GM23338 (cell line): ENCODE data around the gene DXO. TPM values are rescaled to one million over a fixed set of nuclear protein-coding genes. Genes with fewer than 3 reads are reported as not detected.

Experiments
- ATAC-seq: fragments of 200-7000 bp; cut with Tn5 transposase; 3 replicates; pipeline ENCODE4 v1.9.1; 2020
- DNase-seq: peaks from one replicate; pipeline ENCODE4 v3.0.0-alpha.2; 2015; ENCODE audit warnings: low spot score
- H2AFZ ChIP-seq: fragments of 200-600 bp; sonication (generic); 2 replicates; pipeline ENCODE4 v1.8.0; 2016; ENCODE audit warnings: antibody characterized with exemption, mild to moderate bottlenecking, moderate library complexity
- H3F3A ChIP-seq: fragments of 200-600 bp; sonication (generic); replicated peaks from 2 replicates; pipeline ENCODE4 v1.8.0; 2017; ENCODE audit warnings: antibody characterized with exemption, mixed run types, low read depth
- H3K27ac ChIP-seq: fragments of 200-600 bp; sonication (generic); 2 replicates; pipeline ENCODE4 v1.6.1; 2016; ENCODE audit warnings: low read depth
- H3K27me3 ChIP-seq: fragments of 200-600 bp; sonication (generic); 2 replicates; pipeline ENCODE4 v1.8.0; 2016; ENCODE audit warnings: mild to moderate bottlenecking, mixed run types, moderate library complexity; ENCODE audit not compliant: insufficient read depth
- H3K36me3 ChIP-seq: fragments of 200-600 bp; sonication (generic); 2 replicates; pipeline ENCODE4 v1.8.0; 2016; ENCODE audit warnings: mild to moderate bottlenecking; ENCODE audit not compliant: insufficient read depth
- H3K4me1 ChIP-seq: fragments of 200-600 bp; sonication (generic); 2 replicates; pipeline ENCODE4 v1.8.0; 2016; ENCODE audit warnings: mild to moderate bottlenecking, moderate library complexity; ENCODE audit not compliant: insufficient read depth
- H3K4me2 ChIP-seq: fragments of 200-600 bp; sonication (generic); 2 replicates; pipeline ENCODE4 v1.7.1; 2017; ENCODE audit warnings: mixed run types
- H3K4me3 ChIP-seq: fragments of 200-600 bp; sonication (generic); 2 replicates; pipeline ENCODE4 v1.6.1; 2016; ENCODE audit warnings: mixed run types
- H3K79me2 ChIP-seq: fragments of 200-600 bp; sonication (generic); replicated peaks from 2 replicates; pipeline ENCODE4 v1.8.0; 2017; ENCODE audit warnings: mild to moderate bottlenecking; ENCODE audit not compliant: insufficient read depth
- H3K9me2 ChIP-seq: fragments of 200-600 bp; sonication (generic); 2 replicates; pipeline ENCODE4 v1.8.0; 2017; ENCODE audit not compliant: insufficient read depth
- H4K20me1 ChIP-seq: fragments of 200-600 bp; sonication (generic); replicated peaks from 2 replicates; pipeline ENCODE4 v1.8.0; 2017; ENCODE audit warnings: mild to moderate bottlenecking; ENCODE audit not compliant: insufficient read depth
- H3K27ac Mint-ChIP-seq: 2 replicates; pipeline ENCODE4 v1.8.0; 2020; ENCODE audit warnings: inconsistent platforms, mild to moderate bottlenecking, moderate library complexity, mixed read lengths
- H3K27me3 Mint-ChIP-seq: 3 replicates; pipeline ENCODE4 v1.8.0; 2022; ENCODE audit warnings: low read depth, mild to moderate bottlenecking, moderate library complexity, mixed read lengths, inconsistent platforms; ENCODE audit not compliant: insufficient read depth, poor library complexity
- H3K36me3 Mint-ChIP-seq: 3 replicates; pipeline ENCODE4 v1.8.0; 2021; ENCODE audit warnings: low read depth, mild to moderate bottlenecking, inconsistent platforms, moderate library complexity, mixed read lengths
- H3K4me1 Mint-ChIP-seq: 3 replicates; pipeline ENCODE4 v1.8.0; 2020; ENCODE audit warnings: mild to moderate bottlenecking, inconsistent platforms, mixed read lengths
- H3K4me3 Mint-ChIP-seq: 3 replicates; pipeline ENCODE4 v1.8.0; 2021; ENCODE audit warnings: moderate library complexity, mild to moderate bottlenecking, inconsistent platforms, mixed read lengths
- H3K9me3 Mint-ChIP-seq: 3 replicates; pipeline ENCODE4 v1.8.0; 2020; ENCODE audit warnings: moderate library complexity, mild to moderate bottlenecking, inconsistent platforms, mixed read lengths
- EZH2 ChIP-seq: fragments of 200-600 bp; sonication (generic); IDR thresholded peaks from one replicate; pipeline ENCODE4 v1.8.0; 2017; ENCODE audit warnings: antibody characterized with exemption, mild to moderate bottlenecking, low read depth; ENCODE audit not compliant: unreplicated experiment
- EZH2phosphoT487 ChIP-seq: fragments of 200-600 bp; sonication (generic); IDR thresholded peaks from one replicate; pipeline ENCODE4 v1.8.1; 2018; ENCODE audit warnings: antibody characterized with exemption; ENCODE audit not compliant: unreplicated experiment
- JUNB ChIP-seq: IDR thresholded peaks from one replicate; pipeline ENCODE4 v1.6.1; 2016; ENCODE audit warnings: antibody characterized with exemption; ENCODE audit not compliant: unreplicated experiment
- NANOG ChIP-seq: IDR thresholded peaks from 2 replicates; pipeline ENCODE4 v1.6.1; 2016; ENCODE audit warnings: antibody characterized with exemption, borderline replicate concordance
- POLR2AphosphoS5 ChIP-seq: IDR thresholded peaks from 2 replicates; pipeline ENCODE4 v1.6.1; 2016; ENCODE audit warnings: antibody characterized with exemption, low read depth
- STAT1 ChIP-seq: IDR thresholded peaks from one replicate; pipeline ENCODE4 v1.6.1; 2016; ENCODE audit warnings: antibody characterized with exemption; ENCODE audit not compliant: unreplicated experiment
- ZNF114 ChIP-seq: fragments of 250-450 bp; sonication (Bioruptor Pico); IDR thresholded peaks from 2 replicates; pipeline ENCODE4 v1.5.0; 2020; ENCODE audit warnings: mild to moderate bottlenecking, moderate library complexity
- ZNF331 ChIP-seq: fragments of 250-450 bp; sonication (Bioruptor Pico); IDR thresholded peaks from 2 replicates; pipeline ENCODE4 v1.5.0; 2020; ENCODE audit warnings: low read depth, mild to moderate bottlenecking, moderate library complexity
- polyA plus RNA-seq: library from polyadenylated mRNA; unstranded; fragments of >200 nt; fragmentation: Nextera tagmentation; extraction: Ambion mirVana; gene quantifications from 2 replicates; pipeline ENCODE4 v1.2.1, GENCODE V29; 2016
- total RNA-seq: library from RNA; depleted of rRNA; stranded (reverse); fragments of >200 nt; shearing (Covaris generic); gene quantifications from 2 replicates; pipeline ENCODE4 v1.2.3, GENCODE V29; 2014
- TF ChIP-seq, protein P1 (sequence below): fragments of 250-450 bp; sonication (Bioruptor Pico); IDR thresholded peaks from 2 replicates; pipeline ENCODE4 v1.5.0; 2020; ENCODE audit warnings: mild to moderate bottlenecking, moderate library complexity

DXO gene
- total and polyA plus RNA-seq, 2 experiments from 2014 or later = 15.6 to 19.7 TPM

DNA sequence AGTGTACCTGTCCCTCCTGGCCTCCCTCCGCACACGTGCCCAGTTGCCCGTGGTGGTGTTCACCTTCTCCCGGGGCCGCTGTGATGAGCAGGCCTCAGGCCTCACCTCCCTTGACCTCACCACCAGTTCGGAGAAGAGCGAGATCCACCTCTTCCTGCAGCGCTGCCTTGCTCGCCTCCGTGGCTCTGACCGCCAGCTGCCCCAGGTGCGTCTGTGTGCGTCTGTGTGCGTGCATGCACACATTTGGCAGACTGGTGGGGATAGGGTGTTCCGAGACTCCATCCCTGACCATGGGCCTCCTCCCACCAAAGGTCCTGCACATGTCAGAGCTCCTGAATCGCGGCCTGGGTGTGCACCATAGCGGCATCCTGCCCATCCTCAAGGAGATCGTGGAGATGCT, 8.0 kb downstream of the DXO start (continued):
- TF ChIP-seq, protein P1, sequence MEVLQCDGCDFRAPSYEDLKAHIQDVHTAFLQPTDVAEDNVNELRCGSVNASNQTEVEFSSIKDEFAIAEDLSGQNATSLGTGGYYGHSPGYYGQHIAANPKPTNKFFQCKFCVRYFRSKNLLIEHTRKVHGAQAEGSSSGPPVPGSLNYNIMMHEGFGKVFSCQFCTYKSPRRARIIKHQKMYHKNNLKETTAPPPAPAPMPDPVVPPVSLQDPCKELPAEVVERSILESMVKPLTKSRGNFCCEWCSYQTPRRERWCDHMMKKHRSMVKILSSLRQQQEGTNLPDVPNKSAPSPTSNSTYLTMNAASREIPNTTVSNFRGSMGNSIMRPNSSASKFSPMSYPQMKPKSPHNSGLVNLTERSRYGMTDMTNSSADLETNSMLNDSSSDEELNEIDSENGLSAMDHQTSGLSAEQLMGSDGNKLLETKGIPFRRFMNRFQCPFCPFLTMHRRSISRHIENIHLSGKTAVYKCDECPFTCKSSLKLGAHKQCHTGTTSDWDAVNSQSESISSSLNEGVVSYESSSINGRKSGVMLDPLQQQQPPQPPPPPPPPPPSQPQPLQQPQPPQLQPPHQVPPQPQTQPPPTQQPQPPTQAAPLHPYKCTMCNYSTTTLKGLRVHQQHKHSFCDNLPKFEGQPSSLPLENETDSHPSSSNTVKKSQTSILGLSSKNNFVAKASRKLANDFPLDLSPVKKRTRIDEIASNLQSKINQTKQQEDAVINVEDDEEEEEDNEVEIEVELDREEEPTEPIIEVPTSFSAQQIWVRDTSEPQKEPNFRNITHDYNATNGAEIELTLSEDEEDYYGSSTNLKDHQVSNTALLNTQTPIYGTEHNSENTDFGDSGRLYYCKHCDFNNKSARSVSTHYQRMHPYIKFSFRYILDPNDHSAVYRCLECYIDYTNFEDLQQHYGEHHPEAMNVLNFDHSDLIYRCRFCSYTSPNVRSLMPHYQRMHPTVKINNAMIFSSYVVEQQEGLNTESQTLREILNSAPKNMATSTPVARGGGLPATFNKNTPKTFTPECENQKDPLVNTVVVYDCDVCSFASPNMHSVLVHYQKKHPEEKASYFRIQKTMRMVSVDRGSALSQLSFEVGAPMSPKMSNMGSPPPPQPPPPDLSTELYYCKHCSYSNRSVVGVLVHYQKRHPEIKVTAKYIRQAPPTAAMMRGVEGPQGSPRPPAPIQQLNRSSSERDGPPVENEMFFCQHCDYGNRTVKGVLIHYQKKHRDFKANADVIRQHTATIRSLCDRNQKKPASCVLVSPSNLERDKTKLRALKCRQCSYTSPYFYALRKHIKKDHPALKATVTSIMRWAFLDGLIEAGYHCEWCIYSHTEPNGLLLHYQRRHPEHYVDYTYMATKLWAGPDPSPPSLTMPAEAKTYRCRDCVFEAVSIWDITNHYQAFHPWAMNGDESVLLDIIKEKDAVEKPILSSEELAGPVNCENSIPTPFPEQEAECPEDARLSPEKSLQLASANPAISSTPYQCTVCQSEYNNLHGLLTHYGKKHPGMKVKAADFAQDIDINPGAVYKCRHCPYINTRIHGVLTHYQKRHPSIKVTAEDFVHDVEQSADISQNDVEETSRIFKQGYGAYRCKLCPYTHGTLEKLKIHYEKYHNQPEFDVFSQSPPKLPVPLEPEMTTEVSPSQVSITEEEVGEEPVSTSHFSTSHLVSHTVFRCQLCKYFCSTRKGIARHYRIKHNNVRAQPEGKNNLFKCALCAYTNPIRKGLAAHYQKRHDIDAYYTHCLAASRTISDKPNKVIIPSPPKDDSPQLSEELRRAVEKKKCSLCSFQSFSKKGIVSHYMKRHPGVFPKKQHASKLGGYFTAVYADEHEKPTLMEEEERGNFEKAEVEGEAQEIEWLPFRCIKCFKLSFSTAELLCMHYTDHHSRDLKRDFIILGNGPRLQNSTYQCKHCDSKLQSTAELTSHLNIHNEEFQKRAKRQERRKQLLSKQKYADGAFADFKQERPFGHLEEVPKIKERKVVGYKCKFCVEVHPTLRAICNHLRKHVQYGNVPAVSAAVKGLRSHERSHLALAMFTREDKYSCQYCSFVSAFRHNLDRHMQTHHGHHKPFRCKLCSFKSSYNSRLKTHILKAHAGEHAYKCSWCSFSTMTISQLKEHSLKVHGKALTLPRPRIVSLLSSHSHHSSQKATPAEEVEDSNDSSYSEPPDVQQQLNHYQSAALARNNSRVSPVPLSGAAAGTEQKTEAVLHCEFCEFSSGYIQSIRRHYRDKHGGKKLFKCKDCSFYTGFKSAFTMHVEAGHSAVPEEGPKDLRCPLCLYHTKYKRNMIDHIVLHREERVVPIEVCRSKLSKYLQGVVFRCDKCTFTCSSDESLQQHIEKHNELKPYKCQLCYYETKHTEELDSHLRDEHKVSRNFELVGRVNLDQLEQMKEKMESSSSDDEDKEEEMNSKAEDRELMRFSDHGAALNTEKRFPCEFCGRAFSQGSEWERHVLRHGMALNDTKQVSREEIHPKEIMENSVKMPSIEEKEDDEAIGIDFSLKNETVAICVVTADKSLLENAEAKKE (CRISPR knock-in tag) = no peak
- TF ChIP-seq EZH2 (no peak), ZNF331 (CRISPR knock-in tag) (no peak), STAT1 (no peak)

DNA sequence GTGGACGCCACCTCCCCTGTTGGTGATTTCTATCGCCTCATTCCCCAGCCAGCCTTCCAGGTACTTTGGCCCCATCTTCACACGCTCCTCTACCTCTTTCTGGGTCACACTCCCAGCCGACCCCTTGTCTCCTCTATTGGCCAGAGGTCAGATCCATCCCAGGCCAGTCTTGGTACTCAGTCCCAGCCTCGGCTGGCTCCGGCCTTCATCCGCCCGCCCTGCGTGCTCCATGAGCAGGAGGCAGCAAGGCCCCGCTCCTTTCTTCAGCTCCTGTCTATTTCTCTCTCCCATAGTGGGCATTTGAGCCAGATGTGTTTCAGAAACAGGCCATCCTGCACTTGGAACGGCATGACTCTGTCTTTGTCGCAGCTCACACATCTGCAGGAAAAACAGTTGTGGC, 10.3 kb downstream of the DXO start:
- Histone ChIP-seq H4K20me1 (no peaks in the 10 kb centered on the region; the same call in 1 of the 2 replicates), H2AFZ (no peak overlapping the region), H3K4me3 (no peak overlapping the region), H3K4me1 (peaks cover 15% of the 10 kb centered on the region; the same call in 1 of the 2 replicates), H3K27me3 (no peaks in the 10 kb centered on the region), H3K36me3 (peaks cover 16% of the 10 kb centered on the region), H3K9me2 (no peaks in the 10 kb centered on the region), H3K27ac (no peak overlapping the region), H3K4me2 (no peak overlapping the region), H3K79me2 (peaks cover 28% of the 10 kb centered on the region), H3F3A (no peaks in the 10 kb centered on the region)
- H3K4me1 Mint-ChIP-seq = peaks cover 12% of the 10 kb centered on the region
- no peak overlapping the region for H3K27ac Mint-ChIP-seq
- peaks cover 73% of the 10 kb centered on the region for H3K36me3 Mint-ChIP-seq
- peaks cover 2% of the 10 kb centered on the region; the same call in 1 of the 3 replicates for H3K9me3 Mint-ChIP-seq
- H3K4me3 Mint-ChIP-seq = 0 out of 3 replicates have a peak overlapping the region, but pooled peaks have one; percentile 12
- DNase-seq (no peak), ATAC-seq (no peak)
- peaks cover 2% of the 10 kb centered on the region for H3K27me3 Mint-ChIP-seq
- TF ChIP-seq EZH2 (no peak), ZNF114 (CRISPR knock-in tag) (no peak), ZNF331 (CRISPR knock-in tag) (no peak), JUNB (no peak), POLR2AphosphoS5 (no peak), STAT1 (no peak), EZH2phosphoT487 (no peak), NANOG (no peak)
- TF ChIP-seq, protein P1 (CRISPR knock-in tag) = no peak
